SK-N-MC (cell line): ENCODE results near the gene THAP7.

Source experiments
- EZH2 ChIP-seq: fragments of 200-600 bp; sonication (generic); IDR thresholded peaks from one replicate; pipeline ENCODE4 v1.6.1; 2017; ENCODE audit warnings: antibody characterized with exemption
- FOXP2 ChIP-seq: optimal IDR thresholded peaks from 2 replicates; pipeline ENCODE3; 2011; ENCODE audit warnings: mild to moderate bottlenecking, moderate library complexity; ENCODE audit not compliant: insufficient read depth; ENCODE audit errors: extremely low read length, control extremely low read depth
- POLR2AphosphoS5 ChIP-seq: IDR thresholded peaks from 2 replicates; pipeline ENCODE4 v1.6.1; 2012; ENCODE audit warnings: mild to moderate bottlenecking, low read depth, low read length, borderline replicate concordance

- TF ChIP-seq POLR2AphosphoS5 (no peak), EZH2 (no peak), FOXP2 (no peak)
These were observed 26.2 kb downstream of the THAP7 start for GRCh38 chr22:20975541-20976290.
